HCT116 (cell line): ENCODE measurements around the gene SPDYE1. TPM values are rescaled to one million over a fixed set of nuclear protein-coding genes. Genes with fewer than 3 reads are reported as not detected.

ENCODE experiments used
- ATAC-seq: fragments of 200-7000 bp; cut with Tn5 transposase; 2 replicates; pipeline ENCODE4 v1.9.1; 2020; ENCODE audit warnings: mild to moderate bottlenecking, moderate library complexity
- BruUV-seq: library from RNA; stranded (reverse); fragments of 400-500 nt; replicated peaks from 2 replicates; lab custom pipeline; 2021; lab: Mats Ljungman, UMichigan
- CTCF ChIA-PET: fragments of 300-600 bp; sonication (Branson Sonifier 250); formaldehyde crosslinking; loops from one replicate; lab custom pipeline; 2021; ENCODE audit warnings: antibody characterized with exemption; lab: Charles Lee
- POLR2A ChIA-PET: fragments of 300-600, 350-600 bp; sonication (Branson Sonifier 250); formaldehyde crosslinking; loops from one replicate; lab custom pipeline; 2021; ENCODE audit warnings: antibody characterized with exemption; lab: Charles Lee
- RAD21 ChIA-PET, 2 experiments: fragments of 300-600 bp; sonication (Branson Sonifier 250); formaldehyde crosslinking; loops; one replicate each; lab custom pipeline; 2023; ENCODE audit warnings: low total read pairs in 2 of 2; ENCODE audit not compliant: uncharacterized antibody in 2 of 2, unreplicated experiment in 2 of 2, low non-redundant PET in 1 of 2; lab: Charles Lee
- DNase-seq: peaks from one replicate; pipeline ENCODE4 v3.0.0-alpha.2; 2010; ENCODE audit warnings: low read depth, low spot score
- H2AFZ ChIP-seq: fragments of 200-600 bp; shearing (Covaris generic), sonication (generic); 2 replicates; pipeline ENCODE4 v1.6.1; 2017; ENCODE audit warnings: low read depth, mixed run types, mixed read lengths, antibody characterized with exemption, low read length; ENCODE audit not compliant: poor library complexity, severe bottlenecking
- H3K27ac ChIP-seq: 2 replicates; pipeline ENCODE4 v1.5.1; 2012; ENCODE audit warnings: low read depth, low read length
- H3K27me3 ChIP-seq: fragments of 200-600 bp; sonication (generic); 2 replicates; pipeline ENCODE4 v1.6.1; 2016; ENCODE audit warnings: mixed run types, low read length, mixed read lengths; ENCODE audit not compliant: insufficient read depth
- H3K36me3 ChIP-seq, 2 experiments: fragments of 200-500 bp in 1 of 2; fragments of 200-600 bp in 1 of 2; sonication (Bioruptor generic) in 1 of 2; sonication (generic) in 1 of 2; 2 replicates each; pipeline versions ENCODE4 v1.5.1 to v1.6.1; 2014 to 2016; ENCODE audit warnings: low read length in 2 of 2, inconsistent platforms in 1 of 2, mixed read lengths in 1 of 2, mixed run types in 1 of 2; ENCODE audit not compliant: insufficient read depth in 2 of 2, control insufficient read depth in 1 of 2
- H3K4me1 ChIP-seq, 2 experiments: fragments of 200-600 bp in 1 of 2; sonication (generic) in 1 of 2; 2 replicates each; pipeline versions ENCODE4 v1.5.1 to v1.6.1; 2012 to 2017; ENCODE audit warnings: low read length in 2 of 2, inconsistent platforms in 1 of 2, mild to moderate bottlenecking in 1 of 2, mixed read lengths in 1 of 2, mixed run types in 1 of 2, moderate library complexity in 1 of 2; ENCODE audit not compliant: insufficient read depth in 2 of 2, control insufficient read depth in 1 of 2
- H3K4me2 ChIP-seq: fragments of 200-600 bp; sonication (generic); 2 replicates; pipeline ENCODE4 v1.6.1; 2017; ENCODE audit warnings: mixed run types, low read length, mixed read lengths
- H3K4me3 ChIP-seq, 2 experiments: fragments of 200-600 bp in 1 of 2; sonication (generic) in 1 of 2; replicated peaks in 1 of 2; 2 replicates each; pipeline ENCODE4 v1.5.1; 2011 to 2016; ENCODE audit warnings: low read length in 2 of 2, control low read depth in 1 of 2, low read depth in 1 of 2, mild to moderate bottlenecking in 1 of 2, mixed read lengths in 1 of 2, mixed run types in 1 of 2
- H3K79me2 ChIP-seq: fragments of 200-600 bp; sonication (generic); 2 replicates; pipeline ENCODE4 v1.6.1; 2017; ENCODE audit warnings: mild to moderate bottlenecking, mixed run types, low read length, moderate library complexity, mixed read lengths; ENCODE audit not compliant: insufficient read depth
- H3K9ac ChIP-seq: fragments of 200-600 bp; sonication (generic); 2 replicates; pipeline ENCODE4 v1.6.1; 2016; ENCODE audit warnings: low read length, mixed read lengths
- H3K9me2 ChIP-seq: fragments of 200-600 bp; sonication (generic), shearing (Covaris generic); 2 replicates; pipeline ENCODE4 v1.6.1; 2017; ENCODE audit warnings: mixed run types, mild to moderate bottlenecking, moderate library complexity; ENCODE audit not compliant: insufficient read depth
- H3K9me3 ChIP-seq, 2 experiments: fragments of 200-500 bp in 1 of 2; fragments of 200-600 bp in 1 of 2; sonication (Bioruptor generic) in 1 of 2; sonication (generic) in 1 of 2; 2 replicates each; pipeline ENCODE4 v1.6.1; 2014 to 2017; ENCODE audit warnings: low read length in 2 of 2, mixed read lengths in 2 of 2, inconsistent platforms in 1 of 2, low read depth in 1 of 2, mild to moderate bottlenecking in 1 of 2, mixed run types in 1 of 2, moderate library complexity in 1 of 2; ENCODE audit not compliant: control insufficient read depth in 1 of 2, insufficient read depth in 1 of 2
- H4K20me1 ChIP-seq: fragments of 200-600 bp; sonication (generic), shearing (Covaris generic); 2 replicates; pipeline ENCODE4 v1.6.1; 2017; ENCODE audit warnings: mixed run types, mild to moderate bottlenecking, moderate library complexity; ENCODE audit not compliant: insufficient read depth
- POLR2A ChIP-seq: IDR thresholded peaks from 2 replicates; pipeline ENCODE4 v1.7.0; 2011; ENCODE audit warnings: borderline replicate concordance; ENCODE audit not compliant: insufficient read depth, insufficient read length; ENCODE audit errors: extremely low read depth
- POLR2AphosphoS5 ChIP-seq: IDR thresholded peaks from 2 replicates; pipeline ENCODE4 v1.6.1; 2011; ENCODE audit warnings: mild to moderate bottlenecking, low read depth, low read length, moderate library complexity
- RAD21 ChIP-seq: IDR thresholded peaks from 2 replicates; pipeline ENCODE4 v1.6.1; 2012; ENCODE audit warnings: low read depth, mild to moderate bottlenecking
- SP1 ChIP-seq: IDR thresholded peaks from 2 replicates; pipeline ENCODE4 v1.6.1; 2012; ENCODE audit warnings: low read depth
- SRF ChIP-seq: IDR thresholded peaks from 2 replicates; pipeline ENCODE4 v1.6.1; 2012; ENCODE audit warnings: low read depth
- TCF7L2 ChIP-seq: IDR thresholded peaks from 2 replicates; pipeline ENCODE4 v1.7.0; 2011; ENCODE audit warnings: borderline replicate concordance, inconsistent platforms; ENCODE audit not compliant: insufficient read depth, insufficient read length; ENCODE audit errors: extremely low read depth
- YY1 ChIP-seq: IDR thresholded peaks from 2 replicates; pipeline ENCODE4 v1.6.1; 2011; ENCODE audit warnings: low read length, low read depth, moderate library complexity, mild to moderate bottlenecking; ENCODE audit not compliant: insufficient replicate concordance; ENCODE audit errors: extremely low read depth
- ZNF274 ChIP-seq: fragments of 200-500 bp; sonication (Bioruptor generic); IDR thresholded peaks from 2 replicates; pipeline ENCODE4 v1.6.1; 2014; ENCODE audit warnings: mild to moderate bottlenecking, low read depth, low read length, inconsistent platforms
- intact Hi-C: fragments of 100-400 bp; cut with micrococcal nuclease; formaldehyde crosslinking; loops from 2 replicates; pipeline ENCODE4 v1.10.0; 2022
- total RNA-seq: library from RNA; stranded (reverse); gene quantifications from one replicate; pipeline ENCODE4 v1.2.1, GENCODE V29; 2021; ENCODE audit not compliant: unreplicated experiment
- TF ChIP-seq, protein P1 (sequence below), 3 experiments: fragments of 200-600 bp in 1 of 3; sonication (generic) in 1 of 3; IDR thresholded peaks in 2 of 3; conservative IDR thresholded peaks in 1 of 3; 2 replicates each; pipeline ENCODE4 v1.5.1; 2012 to 2017; ENCODE audit warnings: low read depth in 2 of 3, low read length in 2 of 3, antibody characterized with exemption in 1 of 3, borderline replicate concordance in 1 of 3, control low read depth in 1 of 3, mild to moderate bottlenecking in 1 of 3, mixed read lengths in 1 of 3, mixed run types in 1 of 3, moderate library complexity in 1 of 3; ENCODE audit not compliant: insufficient read depth in 1 of 3
- TF ChIP-seq, protein P2 (sequence below): IDR thresholded peaks from 2 replicates; pipeline ENCODE4 v1.6.1; 2012
- TF ChIP-seq, protein P3 (sequence below): IDR thresholded peaks from 2 replicates; pipeline ENCODE4 v1.6.1; 2012

The SPDYE1 gene
- total RNA-seq, 1 experiment from 2014 or later: not detected

DNA sequence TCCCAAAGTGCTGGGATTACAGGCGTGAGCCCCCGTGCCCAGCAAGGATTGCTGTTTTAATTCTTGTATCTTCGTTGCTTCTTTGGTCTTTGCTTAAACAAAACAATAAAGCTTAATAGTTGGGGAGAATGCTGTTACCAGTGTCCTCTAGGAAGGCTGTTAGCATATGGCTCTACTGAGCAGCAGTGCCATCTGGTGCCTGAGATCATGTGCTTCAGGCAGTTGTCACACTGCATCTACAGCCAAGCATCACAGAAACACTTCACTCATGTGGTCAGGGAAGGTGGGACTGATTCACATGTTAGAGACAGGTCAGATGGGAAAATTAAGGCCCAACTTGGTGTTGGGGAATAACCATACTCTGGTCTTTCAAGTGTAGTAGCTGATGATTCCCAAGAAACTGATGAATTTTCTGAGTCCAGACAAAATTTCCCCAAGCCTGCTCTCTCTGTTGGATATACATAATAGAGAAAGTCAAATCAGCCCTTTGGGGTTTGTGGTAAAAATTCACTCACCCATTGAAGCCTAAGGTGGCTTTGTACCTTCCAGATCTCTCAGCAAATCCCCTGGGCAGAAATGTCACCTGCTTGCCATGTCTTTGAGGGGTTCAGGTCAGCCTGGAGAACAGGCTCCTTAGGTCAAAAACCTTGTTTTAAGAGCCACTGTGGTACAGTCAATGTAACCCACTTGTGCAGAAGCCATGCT lies 43.0 kb upstream of the SPDYE1 start:
- H3K27me3 ChIP-seq: no peaks in the 10 kb centered on the region
- H3K9me2 ChIP-seq: no peaks in the 10 kb centered on the region
- H3K27ac ChIP-seq: no peak overlapping the region
- ChIA-PET RAD21 (interaction anchor here in 1 of 2 experiments (0.6 kb wide), 1 partner anchor 383 kb away, joined by 3 read pairs; no protein-coding TSS in a partner anchor), POLR2A (no interaction called here), CTCF (interaction anchor here (1.4 kb wide), 1 partner anchor 372 kb away, joined by 5 read pairs; the partner anchor contains the start of gene STK17A)
- intact Hi-C loops: no loop called here
- no peaks in the 10 kb centered on the region for H3K4me1 ChIP-seq
- peak; percentile 71 for TF ChIP-seq RAD21
- TF ChIP-seq, protein P1, sequence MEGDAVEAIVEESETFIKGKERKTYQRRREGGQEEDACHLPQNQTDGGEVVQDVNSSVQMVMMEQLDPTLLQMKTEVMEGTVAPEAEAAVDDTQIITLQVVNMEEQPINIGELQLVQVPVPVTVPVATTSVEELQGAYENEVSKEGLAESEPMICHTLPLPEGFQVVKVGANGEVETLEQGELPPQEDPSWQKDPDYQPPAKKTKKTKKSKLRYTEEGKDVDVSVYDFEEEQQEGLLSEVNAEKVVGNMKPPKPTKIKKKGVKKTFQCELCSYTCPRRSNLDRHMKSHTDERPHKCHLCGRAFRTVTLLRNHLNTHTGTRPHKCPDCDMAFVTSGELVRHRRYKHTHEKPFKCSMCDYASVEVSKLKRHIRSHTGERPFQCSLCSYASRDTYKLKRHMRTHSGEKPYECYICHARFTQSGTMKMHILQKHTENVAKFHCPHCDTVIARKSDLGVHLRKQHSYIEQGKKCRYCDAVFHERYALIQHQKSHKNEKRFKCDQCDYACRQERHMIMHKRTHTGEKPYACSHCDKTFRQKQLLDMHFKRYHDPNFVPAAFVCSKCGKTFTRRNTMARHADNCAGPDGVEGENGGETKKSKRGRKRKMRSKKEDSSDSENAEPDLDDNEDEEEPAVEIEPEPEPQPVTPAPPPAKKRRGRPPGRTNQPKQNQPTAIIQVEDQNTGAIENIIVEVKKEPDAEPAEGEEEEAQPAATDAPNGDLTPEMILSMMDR (IDR thresholded peaks at IDR 0.05 in 2 of 3, conservative IDR thresholded peaks at IDR 0.05 in 1 of 3; ENCODE audit: borderline replicate concordance in 1 of 3, insufficient read depth in 1 of 3, low read depth in 2 of 3, low read length in 2 of 3): peak; percentile 35 to 62 (median 58); a peak in 5 of 6 replicates
- no peak for TF ChIP-seq YY1
- TF ChIP-seq POLR2AphosphoS5: no peak
- no peak for TF ChIP-seq POLR2A
- TF ChIP-seq ZNF274: no peak
- TF ChIP-seq, protein P2, sequence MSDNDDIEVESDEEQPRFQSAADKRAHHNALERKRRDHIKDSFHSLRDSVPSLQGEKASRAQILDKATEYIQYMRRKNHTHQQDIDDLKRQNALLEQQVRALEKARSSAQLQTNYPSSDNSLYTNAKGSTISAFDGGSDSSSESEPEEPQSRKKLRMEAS: 0 out of 2 replicates have a peak, but pooled peaks have one; percentile 24
- TF ChIP-seq SP1: no peak
- TF ChIP-seq TCF7L2: no peak
- TF ChIP-seq SRF: no peak
- TF ChIP-seq, protein P3, sequence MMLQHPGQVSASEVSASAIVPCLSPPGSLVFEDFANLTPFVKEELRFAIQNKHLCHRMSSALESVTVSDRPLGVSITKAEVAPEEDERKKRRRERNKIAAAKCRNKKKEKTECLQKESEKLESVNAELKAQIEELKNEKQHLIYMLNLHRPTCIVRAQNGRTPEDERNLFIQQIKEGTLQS: no peak
- H3K9me3 ChIP-seq: no peaks in the 10 kb centered on the region
- H3K36me3 ChIP-seq: no peaks in the 10 kb centered on the region
- ATAC-seq: peak; percentile 99
- BruUV-seq: no TSS peak
- H2AFZ ChIP-seq: no peak overlapping the region
- no peak overlapping the region for H3K4me3 ChIP-seq
- H3K4me2 ChIP-seq: no peak overlapping the region
- H3K79me2 ChIP-seq: no peaks in the 10 kb centered on the region
- DNase-seq: peak; percentile 34
- no peaks in the 10 kb centered on the region for H4K20me1 ChIP-seq
- no peak overlapping the region for H3K9ac ChIP-seq
